Activated CD4-positive, CD25-positive, alpha-beta regulatory T cell treated with anti-CD3 and anti-CD28 coated beads, Interleukin-2, amount 50 U/mL, for 24 hours (primary cell): Measurements from ENCODE around the gene MCOLN1.
"Not testable (repeated sequence)": the region's sequence is repeated elsewhere in the genome, so short reads cannot be mapped to it uniquely, and the experiment has no call there.

Experiments used
- ATAC-seq, 2 donors: fragments of 150-1000 bp; cut with Tn5 transposase; one replicate each; pipeline ENCODE4 v1.10.0; 2021; ENCODE audit warnings: mild to moderate bottlenecking in 1 of 2, moderate library complexity in 1 of 2

Gene MCOLN1

DNA sequence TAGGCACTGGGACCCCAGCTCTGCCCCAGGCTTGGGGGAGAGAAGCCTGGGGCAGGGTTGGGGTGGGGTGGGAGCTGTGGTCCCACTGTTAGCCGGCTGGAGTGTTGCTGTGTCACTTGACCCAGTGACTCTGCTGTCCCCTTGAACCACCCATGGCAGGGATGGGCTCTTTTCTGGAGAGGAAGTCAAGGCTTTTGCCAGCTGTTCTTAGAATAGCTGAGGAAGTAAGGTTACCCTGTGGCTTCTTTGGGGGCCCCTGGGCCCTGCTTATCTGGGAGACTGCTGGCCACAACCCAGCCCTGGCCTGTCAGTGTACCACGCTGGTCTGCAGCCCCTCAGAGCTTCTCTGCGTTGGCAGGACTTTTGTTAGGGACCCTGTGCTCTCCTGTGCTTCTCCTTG lies 22.2 kb downstream of the MCOLN1 start:
- no peak for ATAC-seq

DNA sequence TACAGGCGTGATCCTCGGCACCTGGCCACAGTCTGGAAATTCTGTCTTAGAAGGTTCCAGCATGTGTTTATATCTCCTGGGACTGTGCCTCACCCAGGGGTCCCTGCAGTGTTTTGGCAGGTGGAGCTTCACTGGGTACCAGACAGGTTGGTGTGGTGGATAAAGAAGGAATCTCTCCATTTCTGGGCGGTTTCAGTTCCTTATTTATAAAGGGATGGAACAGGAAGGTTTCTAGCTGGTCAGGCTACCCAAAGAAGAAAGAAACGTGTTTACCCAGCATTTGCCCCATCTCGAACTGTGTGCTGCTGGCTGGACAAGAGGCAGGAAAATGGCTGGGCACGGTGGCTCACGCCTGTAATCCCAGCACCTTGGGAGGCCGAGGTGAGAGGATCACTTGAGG lies 22.9 kb downstream of the MCOLN1 start:
- no peak for ATAC-seq

DNA sequence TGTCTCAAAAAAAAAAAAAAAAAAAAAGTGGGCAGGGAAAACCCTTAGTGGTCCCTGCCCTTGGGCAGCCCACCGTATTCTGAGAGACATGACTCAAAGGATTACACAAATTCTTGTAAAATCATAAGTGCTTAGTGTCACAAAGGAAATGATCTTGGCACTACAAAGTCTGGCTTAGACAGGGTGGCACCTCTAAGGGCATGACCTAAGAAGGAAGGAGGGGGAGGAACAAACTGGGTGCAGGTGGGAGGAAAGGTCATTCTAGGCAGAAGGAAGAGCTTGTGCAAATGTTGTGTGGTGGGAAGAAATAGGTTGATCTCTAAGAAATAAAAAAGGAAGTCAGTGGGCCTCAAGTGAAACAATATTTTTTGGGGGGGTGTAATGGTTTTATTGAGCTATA lies 23.5 kb downstream of the MCOLN1 start:
- peak; percentile 26 to 34 for ATAC-seq

- ATAC-seq, result no peak
Observed at GRCh38 chr19:7547159-7547558, 24.7 kb downstream of the MCOLN1 start.

DNA sequence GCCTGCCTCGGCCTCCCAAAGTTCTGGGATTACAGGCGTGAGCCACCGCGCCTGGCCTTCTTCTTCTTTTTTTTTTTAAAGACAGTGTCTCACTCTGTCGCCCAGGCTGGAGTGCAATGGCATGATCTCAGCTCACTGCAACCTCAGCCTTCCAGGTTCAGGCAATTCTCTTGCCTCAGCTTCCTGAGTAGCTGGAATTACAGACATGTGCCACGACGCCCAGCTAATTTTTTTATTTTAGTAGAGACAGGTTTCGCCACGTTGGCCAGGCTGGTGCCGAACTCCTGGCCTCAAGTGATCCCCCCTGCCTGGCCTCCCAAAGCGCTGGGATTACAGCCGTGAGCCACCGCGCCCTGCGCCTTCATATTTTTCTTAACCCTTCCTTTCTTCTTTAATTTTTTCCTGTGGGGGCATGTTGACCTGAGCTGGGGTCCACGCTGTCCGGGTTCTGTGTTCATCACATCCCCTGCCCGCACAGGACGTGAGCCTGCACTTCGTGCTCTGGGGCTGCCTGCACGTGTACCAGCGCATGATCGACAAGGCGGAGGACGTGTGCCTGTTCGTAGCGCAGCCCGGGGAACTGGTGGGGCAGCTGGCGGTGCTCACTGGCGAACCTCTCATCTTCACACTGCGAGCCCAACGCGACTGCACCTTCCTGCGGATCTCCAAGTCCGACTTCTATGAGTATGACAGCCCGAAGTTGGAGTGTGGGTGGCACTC lies 27.2 kb downstream of the MCOLN1 start:
- no peak for ATAC-seq

DNA sequence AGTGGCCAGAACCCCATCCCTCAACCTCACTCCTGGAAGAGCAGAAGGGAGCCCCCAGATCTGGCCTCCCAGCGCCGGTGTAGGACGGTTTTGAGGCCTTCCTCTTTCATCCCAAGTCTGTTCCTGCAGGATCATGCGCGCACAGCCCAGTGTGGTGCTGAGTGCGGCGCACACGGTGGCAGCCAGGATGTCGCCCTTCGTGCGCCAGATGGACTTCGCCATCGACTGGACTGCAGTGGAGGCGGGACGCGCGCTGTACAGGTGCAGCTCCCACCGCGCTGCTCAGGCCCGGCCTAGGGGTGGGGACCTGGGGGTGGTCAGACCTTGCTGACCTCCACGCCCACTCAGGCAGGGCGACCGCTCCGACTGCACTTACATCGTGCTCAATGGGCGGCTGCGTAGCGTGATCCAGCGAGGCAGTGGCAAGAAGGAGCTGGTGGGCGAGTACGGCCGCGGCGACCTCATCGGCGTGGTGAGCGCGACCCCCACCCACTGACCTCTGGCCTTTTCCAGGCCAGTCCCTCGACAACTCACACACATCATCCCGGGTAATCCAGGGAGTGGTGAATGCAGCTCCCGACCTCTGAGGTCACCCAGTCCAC lies 27.8 kb downstream of the MCOLN1 start:
- ATAC-seq, result no peak

DNA sequence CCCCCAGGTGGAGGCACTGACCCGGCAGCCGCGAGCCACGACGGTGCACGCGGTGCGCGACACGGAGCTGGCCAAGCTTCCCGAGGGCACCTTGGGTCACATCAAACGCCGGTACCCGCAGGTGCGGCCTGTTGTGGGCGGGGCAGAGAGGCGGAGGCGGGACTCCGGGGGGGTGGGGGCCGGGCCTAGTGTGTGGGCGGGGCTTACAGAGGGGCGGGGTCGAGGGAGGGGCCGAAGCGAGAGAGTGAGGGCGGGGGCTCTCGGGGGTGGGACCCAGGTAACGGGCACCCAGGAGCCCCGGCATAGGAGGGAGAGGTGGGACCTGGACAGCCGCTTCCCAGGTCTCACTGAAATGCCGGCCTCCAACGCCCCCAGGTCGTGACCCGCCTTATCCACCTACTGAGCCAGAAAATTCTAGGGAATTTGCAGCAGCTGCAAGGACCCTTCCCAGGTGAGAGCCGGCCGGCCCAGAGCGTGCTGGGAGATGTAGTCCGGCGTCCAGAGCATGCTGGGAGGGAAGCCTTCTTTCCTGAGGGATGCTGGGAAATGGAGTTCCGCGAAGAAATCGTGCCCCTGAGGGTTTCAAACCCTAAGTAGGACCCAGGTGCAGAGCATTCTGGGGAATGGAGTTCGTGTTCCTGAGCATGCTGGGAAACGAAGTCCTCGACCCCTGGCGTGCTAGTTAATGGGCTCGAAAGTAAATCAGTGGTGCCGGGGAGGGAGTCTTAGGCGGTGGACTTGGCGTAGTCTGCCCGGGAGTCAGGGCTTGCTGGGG lies 28.8 kb downstream of the MCOLN1 start:
- peak; percentile 20 to 58 for ATAC-seq

GRCh38 chr19:7552781-7553180 lies 30.4 kb downstream of the MCOLN1 start:
- no peak for ATAC-seq

- no peak for ATAC-seq
Observed at GRCh38 chr19:7554565-7554964, 32.1 kb downstream of the MCOLN1 start.

GRCh38 chr19:7554990-7555864 lies 32.8 kb downstream of the MCOLN1 start:
- ATAC-seq, result no peak

- ATAC-seq, result no peak
Observed at GRCh38 chr19:7556696-7557315, 34.4 kb downstream of the MCOLN1 start.

DNA sequence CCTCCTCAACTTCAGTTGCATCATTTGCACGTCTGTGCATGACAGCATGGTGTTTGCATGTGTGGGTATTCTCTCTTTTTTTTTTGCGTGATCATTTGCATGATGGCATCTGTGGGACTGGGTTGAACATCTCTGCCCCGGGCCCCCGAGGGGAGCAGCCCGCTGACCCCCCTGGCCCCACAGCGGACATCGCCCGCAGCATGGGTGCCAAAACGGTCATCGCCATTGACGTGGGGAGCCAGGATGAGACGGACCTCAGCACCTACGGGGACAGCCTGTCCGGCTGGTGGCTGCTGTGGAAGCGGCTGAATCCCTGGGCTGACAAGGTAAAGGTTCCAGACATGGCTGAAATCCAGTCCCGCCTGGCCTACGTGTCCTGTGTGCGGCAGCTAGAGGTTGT lies 36.2 kb downstream of the MCOLN1 start:
- no peak for ATAC-seq

DNA sequence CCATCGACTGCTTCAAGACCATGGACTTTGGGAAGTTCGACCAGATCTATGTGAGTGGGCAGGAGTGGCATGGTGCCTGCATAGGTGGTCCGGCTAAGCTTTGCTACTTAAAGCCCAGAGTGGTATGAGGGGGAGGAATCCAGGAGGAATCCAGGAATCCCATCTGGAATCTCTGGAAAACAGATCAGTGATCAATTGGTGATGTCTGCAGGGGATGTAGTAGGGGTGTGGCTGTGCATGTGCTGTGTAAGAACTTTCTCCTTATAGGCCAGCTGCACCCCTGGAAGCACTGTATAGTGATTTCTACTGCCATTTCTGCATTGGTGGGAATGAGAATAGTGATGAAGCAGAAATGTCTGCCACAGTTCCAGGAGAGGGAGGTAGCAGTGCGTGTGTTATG lies 36.7 kb downstream of the MCOLN1 start:
- ATAC-seq, result no peak

DNA sequence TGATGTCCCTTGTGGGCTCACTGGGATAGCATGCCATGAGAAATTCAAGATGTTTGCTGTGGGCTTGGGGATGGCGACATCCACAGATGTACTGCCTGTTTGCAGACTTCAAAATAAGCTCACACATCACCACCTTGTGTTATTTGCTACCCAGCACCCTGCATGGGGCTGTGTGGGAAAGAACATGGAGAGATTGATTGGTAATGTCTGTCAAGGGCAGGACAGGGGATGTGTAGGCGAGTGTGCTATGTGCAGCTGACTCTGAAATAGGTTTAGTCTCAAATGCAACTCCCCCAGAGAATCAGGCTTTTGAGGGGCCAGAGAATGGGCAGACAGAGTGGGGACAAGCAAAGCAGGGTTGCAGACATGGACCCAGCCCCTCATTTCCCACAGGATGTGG lies 37.8 kb downstream of the MCOLN1 start:
- no peak for ATAC-seq

DNA sequence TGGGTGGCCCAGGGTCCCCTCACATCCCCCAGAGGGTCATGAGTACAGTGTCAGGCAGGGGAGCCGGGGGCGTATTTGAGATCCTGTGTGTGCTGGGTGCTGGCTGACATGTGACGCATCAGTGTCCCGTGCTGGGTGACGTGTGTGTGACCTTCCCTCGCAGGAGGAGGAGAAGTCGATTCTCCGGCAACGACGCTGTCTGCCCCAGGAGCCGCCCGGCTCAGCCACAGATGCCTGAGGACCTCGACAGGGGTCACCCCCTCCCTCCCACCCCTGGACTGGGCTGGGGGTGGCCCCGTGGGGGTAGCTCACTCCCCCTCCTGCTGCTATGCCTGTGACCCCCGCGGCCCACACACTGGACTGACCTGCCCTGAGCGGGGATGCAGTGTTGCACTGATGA lies 38.9 kb downstream of the MCOLN1 start:
- no peak for ATAC-seq

- ATAC-seq, result no peak
Observed at GRCh38 chr19:7562646-7563393, 40.4 kb downstream of the MCOLN1 start.

DNA sequence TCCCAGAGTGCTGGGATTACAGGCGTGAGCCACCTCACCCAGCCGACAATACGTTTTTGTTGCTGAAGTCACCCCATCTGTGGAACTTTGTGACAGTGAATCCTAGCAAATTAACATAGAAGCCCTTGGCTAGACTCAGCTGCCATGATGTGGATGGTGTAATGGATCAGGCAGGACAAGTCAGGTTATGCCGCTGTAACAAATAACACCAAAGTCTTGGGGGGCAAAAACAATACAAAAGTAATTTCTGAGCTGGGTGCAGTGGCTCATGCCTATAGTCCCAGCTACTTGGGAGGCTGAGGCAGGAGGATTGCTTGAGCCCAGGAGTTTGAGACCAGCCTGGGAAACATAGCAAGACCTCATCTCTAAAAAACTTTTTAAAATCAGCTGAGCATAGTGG lies 42.4 kb downstream of the MCOLN1 start:
- no peak for ATAC-seq

DNA sequence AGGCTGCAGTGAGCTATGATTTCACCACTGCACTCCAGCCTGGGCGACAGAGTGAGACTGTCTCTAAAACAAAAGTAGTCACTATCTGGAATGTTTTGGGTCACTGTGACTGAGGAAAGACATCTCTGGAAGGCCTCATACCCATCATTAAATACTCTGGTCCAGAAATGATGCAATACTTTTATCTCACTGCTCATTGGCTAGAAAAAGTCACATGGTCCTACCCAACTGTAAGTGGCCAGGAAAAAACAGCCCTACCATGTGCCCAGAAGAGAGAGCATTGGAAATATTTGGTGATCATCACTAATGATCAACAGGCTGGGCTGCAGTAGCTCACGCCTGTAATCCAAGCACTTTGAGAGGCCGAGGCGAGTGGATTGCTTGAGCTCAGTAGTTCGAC lies 42.9 kb downstream of the MCOLN1 start:
- ATAC-seq, result no peak

DNA sequence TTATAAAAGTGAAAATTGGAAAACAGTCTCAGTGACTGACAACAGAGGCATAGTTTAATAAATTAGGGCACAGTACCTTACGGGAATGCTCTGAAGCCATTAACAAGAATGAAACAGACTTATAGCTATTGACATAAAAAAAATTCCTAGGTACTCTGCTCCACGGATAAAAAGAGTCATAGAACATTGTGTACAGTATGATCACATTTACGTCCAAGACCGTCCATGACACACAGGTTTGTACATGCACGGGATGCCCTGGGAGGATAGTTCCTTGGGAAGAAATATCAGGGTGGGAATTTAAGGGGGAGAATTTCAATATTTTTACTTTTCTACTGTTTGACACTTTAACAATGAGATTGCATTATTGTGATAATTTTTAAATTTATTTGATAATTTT lies 48.3 kb downstream of the MCOLN1 start:
- no peak for ATAC-seq

DNA sequence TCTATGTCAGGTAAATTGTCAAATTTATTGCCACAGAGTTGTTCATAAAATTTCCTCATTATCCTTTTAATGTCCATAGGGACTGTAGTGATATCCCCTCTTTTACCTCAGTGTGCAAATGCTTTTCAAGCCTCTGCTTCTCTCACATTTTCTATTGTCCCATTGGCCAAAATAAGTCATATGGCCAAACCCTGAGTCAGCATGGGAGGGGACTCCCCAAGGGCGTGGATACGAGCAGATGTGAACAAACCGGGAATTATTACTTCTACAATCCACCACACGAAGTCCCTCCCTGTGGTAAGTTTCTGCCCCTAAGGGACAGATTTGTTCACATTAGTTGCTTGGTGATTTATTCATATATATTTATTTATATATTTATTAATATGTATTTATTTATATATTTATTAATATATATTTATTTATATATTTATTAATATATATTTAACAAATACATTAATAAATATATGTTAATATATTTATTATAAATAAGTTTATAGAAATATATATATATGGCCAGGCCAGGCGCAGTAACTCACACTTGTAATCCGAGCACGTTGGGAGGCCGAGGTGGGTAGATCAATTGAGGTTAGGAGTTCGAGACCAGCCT lies 53.1 kb downstream of the MCOLN1 start:
- ATAC-seq, result no peak

DNA sequence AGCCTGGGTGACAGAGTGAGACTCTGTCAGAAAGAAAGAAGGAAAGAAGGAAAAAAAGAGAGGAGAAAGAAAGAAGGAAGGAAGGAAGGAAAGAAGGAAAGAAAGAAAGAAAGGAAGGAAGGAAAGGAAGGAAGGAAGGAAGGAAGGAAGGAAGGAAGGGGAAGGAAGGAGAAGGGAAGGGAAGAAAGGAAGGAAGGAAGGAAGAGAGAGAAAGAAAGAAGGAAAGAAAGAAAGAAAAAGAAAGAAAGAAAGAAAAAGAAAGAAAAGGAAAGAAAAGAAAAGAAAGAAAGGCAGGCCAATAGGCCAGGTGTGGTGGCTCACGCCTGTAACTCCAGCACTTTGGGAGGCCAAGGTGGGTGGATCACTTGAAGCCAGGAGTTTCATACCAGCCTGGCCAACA lies 55.0 kb downstream of the MCOLN1 start:
- ATAC-seq, result not testable (repeated sequence)
